ENCODE measurements around the gene MAP4K4.
"Not testable (repeated sequence)": the region's sequence is repeated elsewhere in the genome, so short reads cannot be mapped to it uniquely, and the experiment has no call there.

The MAP4K4 gene

GRCh38 chr2:101771910-101772321 is 74.4 kb downstream of the MAP4K4 start:
- H3K27ac ChIP-seq: no peak overlapping the region
- no peak for TF ChIP-seq ZFX (IDR thresholded peaks at IDR 0.05)

- H3K27ac ChIP-seq: no peak overlapping the region
- no peak for TF ChIP-seq ZFX (IDR thresholded peaks at IDR 0.05)
- TF ChIP-seq CTCF (conservative IDR thresholded peaks at IDR 0.05): no peak
Observed at GRCh38 chr2:101773137-101773536, 75.6 kb downstream of the MAP4K4 start.

- not testable (repeated sequence) for H3K27ac ChIP-seq
Observed at GRCh38 chr2:101773961-101774360, 76.5 kb downstream of the MAP4K4 start.

- no peak for TF ChIP-seq CTCF (conservative IDR thresholded peaks at IDR 0.05)
- no peak overlapping the region for H3K27ac ChIP-seq
Observed at GRCh38 chr2:101775092-101775491, 77.6 kb downstream of the MAP4K4 start.

GRCh38 chr2:101775636-101776035 is 78.1 kb downstream of the MAP4K4 start:
- no peak for TF ChIP-seq CTCF (conservative IDR thresholded peaks at IDR 0.05)
- no peak overlapping the region for H3K27ac ChIP-seq

- H3K27ac ChIP-seq: no peak overlapping the region
- TF ChIP-seq CTCF (conservative IDR thresholded peaks at IDR 0.05) (no peak; the same call in 1 of the 2 replicates), ZFX (IDR thresholded peaks at IDR 0.05) (no peak)
Observed at GRCh38 chr2:101776172-101777043, 78.9 kb downstream of the MAP4K4 start.

GRCh38 chr2:101777337-101777736 is 79.8 kb downstream of the MAP4K4 start:
- H3K27ac ChIP-seq: no peak overlapping the region
- no peak for TF ChIP-seq CTCF (conservative IDR thresholded peaks at IDR 0.05)
- no peak for TF ChIP-seq ZFX (IDR thresholded peaks at IDR 0.05)

GRCh38 chr2:101778102-101778501 is 80.6 kb downstream of the MAP4K4 start:
- TF ChIP-seq ZFX (IDR thresholded peaks at IDR 0.05): no peak
- no peak overlapping the region for H3K27ac ChIP-seq

GRCh38 chr2:101779190-101779589 is 81.7 kb downstream of the MAP4K4 start:
- TF ChIP-seq ZFX (IDR thresholded peaks at IDR 0.05) (no peak), CTCF (conservative IDR thresholded peaks at IDR 0.05) (no peak)
- no peak overlapping the region for H3K27ac ChIP-seq

Data from C4-2B (cell line).